ENCODE results near the gene FUT8.

The FUT8 gene

DNA sequence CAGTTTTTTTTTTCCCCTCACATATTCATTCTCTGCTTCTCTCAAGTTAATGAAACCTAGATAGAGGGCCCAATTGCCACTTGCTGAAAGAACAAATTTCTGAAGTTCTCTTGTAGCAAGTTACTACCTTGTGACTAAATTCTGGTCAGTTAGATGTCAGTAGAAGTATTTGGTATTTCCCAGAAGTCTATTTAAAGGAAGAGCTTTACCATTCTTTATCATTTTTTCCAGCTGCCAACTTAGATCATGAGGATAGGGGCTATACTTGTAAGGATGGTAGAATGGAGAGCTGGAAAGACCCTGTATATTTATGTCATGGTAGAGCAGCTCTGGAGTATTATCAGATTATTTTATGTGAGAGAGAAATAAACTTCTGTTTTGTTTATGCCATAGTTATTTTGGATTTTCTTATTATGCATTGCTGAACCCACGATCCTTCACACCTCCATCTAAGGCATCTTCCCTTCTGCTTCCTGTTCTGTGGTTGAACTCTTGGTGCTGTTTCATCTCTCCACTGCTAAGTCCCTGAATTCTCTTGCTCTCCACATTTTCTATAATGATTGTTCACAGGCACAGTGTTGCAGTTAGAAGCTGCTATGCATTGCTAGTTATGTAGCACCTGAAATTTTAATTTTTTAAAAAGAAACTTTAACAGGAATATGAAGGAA lies 25.9 kb downstream of the FUT8 start:
- no peak overlapping the region for H3K27ac ChIP-seq
- TF ChIP-seq CTCF (conservative IDR thresholded peaks at IDR 0.05; ENCODE audit: low read depth) = no peak
- DNase-seq (ENCODE audit: low spot score) = no peak
- ChIA-PET CTCF (no interaction called here), POLR2A (ENCODE audit: low non-redundant PET) (no interaction called here)

DNA sequence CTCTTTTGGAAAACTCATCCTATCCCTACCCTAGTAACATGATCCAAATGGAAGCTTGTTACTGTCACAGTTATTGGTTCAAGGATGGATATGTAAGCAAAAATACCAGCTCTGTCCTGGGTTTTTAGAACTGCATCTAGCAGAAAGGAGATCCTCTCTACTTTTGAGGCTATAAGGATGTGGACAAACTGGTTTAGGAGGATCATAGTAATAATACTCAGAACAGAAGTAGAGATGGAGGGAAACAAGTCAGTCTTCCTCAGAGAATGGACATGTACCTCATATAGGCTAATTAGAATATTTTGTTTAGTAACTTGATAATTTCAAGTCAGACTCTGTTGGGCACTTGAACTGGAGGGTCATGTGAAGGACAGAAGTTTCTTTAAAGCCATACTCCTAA lies 26.6 kb downstream of the FUT8 start:
- CTCF ChIA-PET = no interaction called here
- TF ChIP-seq CTCF (conservative IDR thresholded peaks at IDR 0.05; ENCODE audit: low read depth) = no peak
- H3K27ac ChIP-seq = no peak overlapping the region
- POLR2A ChIA-PET (ENCODE audit: low non-redundant PET) = no interaction called here
- no peak for DNase-seq (ENCODE audit: low spot score)

DNA sequence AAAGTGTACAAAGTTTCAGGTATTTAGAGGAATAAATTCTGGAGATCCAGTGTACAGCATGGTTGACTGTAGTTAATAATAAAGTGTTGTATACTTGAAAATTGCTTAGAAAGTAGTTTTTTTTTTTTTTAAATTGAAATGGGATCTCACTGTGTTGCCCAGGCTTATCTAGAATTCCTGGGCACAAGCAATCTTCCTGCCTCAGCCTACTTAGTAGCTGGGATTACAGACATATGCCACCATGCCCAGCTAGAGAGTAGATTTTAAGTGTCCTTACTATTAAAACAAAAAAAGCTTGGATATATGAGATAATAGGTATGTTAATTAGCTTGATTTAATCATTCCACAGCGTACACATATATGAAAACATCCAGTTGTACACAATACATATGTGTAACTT lies 27.7 kb downstream of the FUT8 start:
- ChIA-PET CTCF (no interaction called here), POLR2A (ENCODE audit: low non-redundant PET) (no interaction called here)
- DNase-seq (ENCODE audit: low spot score) = no peak
- no peak for TF ChIP-seq CTCF (conservative IDR thresholded peaks at IDR 0.05; ENCODE audit: low read depth)
- H3K27ac ChIP-seq = no peak overlapping the region

DNA sequence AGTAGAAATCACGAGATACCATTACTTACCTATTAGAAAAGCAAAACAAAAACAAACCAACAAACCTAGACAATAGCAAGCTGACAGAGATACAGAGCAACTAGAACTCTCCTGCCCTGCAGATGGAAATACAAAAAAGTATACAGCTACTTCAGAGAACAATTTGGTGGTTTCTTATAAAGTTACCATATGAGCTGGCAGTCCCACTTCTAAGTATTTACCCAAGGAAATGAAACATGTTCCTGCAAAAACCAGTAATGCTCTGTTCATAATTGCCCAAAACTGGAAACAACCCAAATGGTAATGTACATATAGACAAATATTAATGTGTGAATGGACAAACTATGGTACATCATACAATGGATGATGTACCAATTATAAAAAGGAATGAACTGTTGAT lies 31.7 kb downstream of the FUT8 start:
- TF ChIP-seq CTCF (conservative IDR thresholded peaks at IDR 0.05; ENCODE audit: low read depth) = no peak
- POLR2A ChIA-PET (ENCODE audit: low non-redundant PET) = no interaction called here
- H3K27ac ChIP-seq = no peak overlapping the region
- CTCF ChIA-PET = interaction anchor here (0.6 to 1.0 kb wide), 3 partner anchors 13 to 277 kb away, joined by 3 to 13 read pairs (median 8); no protein-coding TSS in a partner anchor
- DNase-seq (ENCODE audit: low spot score) = no peak

GRCh38 chr14:65446159-65446558 lies 33.6 kb downstream of the FUT8 start:
- no peak for TF ChIP-seq CTCF (conservative IDR thresholded peaks at IDR 0.05; ENCODE audit: low read depth)
- POLR2A ChIA-PET (ENCODE audit: low non-redundant PET) = no interaction called here
- no peak overlapping the region for H3K27ac ChIP-seq
- CTCF ChIA-PET = interaction anchor here (0.7 kb wide), 1 partner anchor 147 kb away, joined by 3 read pairs; no protein-coding TSS in a partner anchor
- no peak for DNase-seq (ENCODE audit: low spot score)

DNA sequence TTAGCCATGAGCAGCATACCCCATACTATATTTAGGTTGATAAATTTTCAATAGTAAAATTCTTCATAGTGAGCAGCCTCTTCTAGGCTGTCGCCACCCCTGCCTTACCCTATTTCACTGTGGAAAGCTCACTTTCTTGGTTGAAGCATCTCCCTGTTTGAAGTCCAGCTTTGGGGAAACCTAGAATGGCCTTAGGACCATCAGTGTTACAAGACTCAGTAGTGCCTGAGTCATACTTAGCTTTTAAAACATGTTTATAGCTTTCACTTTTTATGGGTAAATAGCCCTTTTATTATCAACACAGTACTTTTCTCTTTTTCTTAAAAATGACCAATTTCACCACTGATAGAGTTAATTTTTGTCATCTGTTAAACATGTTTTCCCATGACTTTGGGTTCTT lies 37.1 kb downstream of the FUT8 start:
- ChIA-PET CTCF (no interaction called here), POLR2A (ENCODE audit: low non-redundant PET) (no interaction called here)
- no peak for TF ChIP-seq CTCF (conservative IDR thresholded peaks at IDR 0.05; ENCODE audit: low read depth)
- no peak overlapping the region for H3K27ac ChIP-seq
- DNase-seq (ENCODE audit: low spot score) = no peak

All from RWPE1 (cell line).